ENCODE measurements around the gene POLK. TPM values are rescaled to one million over a fixed set of nuclear protein-coding genes. Genes with fewer than 3 reads are reported as not detected.

Gene POLK
- total and polyA plus RNA-seq, 2 donors (not counting 3 experiments of a cell fraction or from before 2014, with no cell fraction given): 5.1 to 27.3 TPM

DNA sequence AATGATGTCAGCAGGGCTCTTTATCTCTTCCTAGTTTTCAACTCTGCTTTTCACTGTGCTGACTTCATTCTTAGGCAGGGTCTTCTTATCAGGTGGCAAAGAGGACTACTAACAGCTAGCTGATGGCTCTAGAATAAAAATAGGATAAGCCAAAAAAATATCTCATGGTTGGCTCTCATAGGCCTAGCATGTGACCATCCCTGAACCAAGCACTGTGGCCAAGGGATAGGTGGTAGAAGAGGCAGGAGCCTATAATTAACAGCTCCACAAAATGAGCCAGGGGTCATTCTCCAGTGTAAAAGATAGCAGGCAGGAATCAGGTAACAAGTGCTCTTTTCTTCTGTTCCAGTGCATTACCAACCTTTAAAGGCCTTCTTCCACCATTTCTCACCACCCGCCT, 120.6 kb downstream of the POLK start:
- no peak overlapping the region for H2AFZ ChIP-seq (ENCODE audit: low read depth, low read length)
- dilution Hi-C loops (cut with MboI; ENCODE audit: extremely low pct_ligation_motif_present, low sequenced_read_pairs) (no loop called here), intact Hi-C loops (cut with micrococcal nuclease) (no loop called here)
- POLR2A ChIA-PET: no interaction called here
- TF ChIP-seq FOS (IDR thresholded peaks at IDR 0.05; ENCODE audit: borderline replicate concordance, insufficient read depth, low read length) (no peak), GATA2 (IDR thresholded peaks at IDR 0.05; ENCODE audit: insufficient read depth, insufficient read length, low read depth, low read length) (no peak), POLR2A (IDR thresholded peaks at IDR 0.05; ENCODE audit: low read depth, low read length) (no peak), POLR2AphosphoS5 (IDR thresholded peaks at IDR 0.05; ENCODE audit: insufficient read depth, low read depth, low read length) (no peak), EZH2 (IDR thresholded peaks at IDR 0.05; ENCODE audit: borderline replicate concordance, low read depth, low read length, severe bottlenecking) (no peak), JUN (IDR thresholded peaks at IDR 0.05; ENCODE audit: borderline replicate concordance, insufficient read depth, insufficient read length, low read depth) (no peak), MYC (IDR thresholded peaks at IDR 0.05; ENCODE audit: low read depth, low read length) (no peak)
- TF ChIP-seq, protein P1, sequence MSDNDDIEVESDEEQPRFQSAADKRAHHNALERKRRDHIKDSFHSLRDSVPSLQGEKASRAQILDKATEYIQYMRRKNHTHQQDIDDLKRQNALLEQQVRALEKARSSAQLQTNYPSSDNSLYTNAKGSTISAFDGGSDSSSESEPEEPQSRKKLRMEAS (IDR thresholded peaks at IDR 0.05; ENCODE audit: insufficient read depth, insufficient read length): no peak
- TF ChIP-seq, protein P2, sequence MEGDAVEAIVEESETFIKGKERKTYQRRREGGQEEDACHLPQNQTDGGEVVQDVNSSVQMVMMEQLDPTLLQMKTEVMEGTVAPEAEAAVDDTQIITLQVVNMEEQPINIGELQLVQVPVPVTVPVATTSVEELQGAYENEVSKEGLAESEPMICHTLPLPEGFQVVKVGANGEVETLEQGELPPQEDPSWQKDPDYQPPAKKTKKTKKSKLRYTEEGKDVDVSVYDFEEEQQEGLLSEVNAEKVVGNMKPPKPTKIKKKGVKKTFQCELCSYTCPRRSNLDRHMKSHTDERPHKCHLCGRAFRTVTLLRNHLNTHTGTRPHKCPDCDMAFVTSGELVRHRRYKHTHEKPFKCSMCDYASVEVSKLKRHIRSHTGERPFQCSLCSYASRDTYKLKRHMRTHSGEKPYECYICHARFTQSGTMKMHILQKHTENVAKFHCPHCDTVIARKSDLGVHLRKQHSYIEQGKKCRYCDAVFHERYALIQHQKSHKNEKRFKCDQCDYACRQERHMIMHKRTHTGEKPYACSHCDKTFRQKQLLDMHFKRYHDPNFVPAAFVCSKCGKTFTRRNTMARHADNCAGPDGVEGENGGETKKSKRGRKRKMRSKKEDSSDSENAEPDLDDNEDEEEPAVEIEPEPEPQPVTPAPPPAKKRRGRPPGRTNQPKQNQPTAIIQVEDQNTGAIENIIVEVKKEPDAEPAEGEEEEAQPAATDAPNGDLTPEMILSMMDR (IDR thresholded peaks at IDR 0.05; ENCODE audit: extremely low read depth in 1 of 2, insufficient read depth in 1 of 2, low read depth in 1 of 2, low read length in 2 of 2): no peak
- CTCF ChIA-PET: interaction anchor here (1.1 kb wide), 1 partner anchor 9 kb away, joined by 4 read pairs; no protein-coding TSS in a partner anchor
- no peak overlapping the region for H3K4me2 ChIP-seq (ENCODE audit: insufficient read depth, low read length)
- no peaks in the 10 kb centered on the region for H3K27me3 ChIP-seq (ENCODE audit: control insufficient read depth in 2 of 2, insufficient read depth in 2 of 2, low read length in 2 of 2)
- BruUV-seq (replicated peaks): no TSS peak
- H3K9me1 ChIP-seq (replicated peaks; ENCODE audit: control insufficient read depth, extremely low read depth, insufficient read depth, low read length): no peaks in the 10 kb centered on the region
- H3K27ac ChIP-seq (ENCODE audit: insufficient read depth, low read depth, low read length): no peak overlapping the region
- H3K4me1 ChIP-seq (ENCODE audit: control insufficient read depth, extremely low read depth, insufficient read depth, low read length): no peaks in the 10 kb centered on the region
- H3K9me3 ChIP-seq (replicated peaks; ENCODE audit: control insufficient read depth, insufficient read depth, low read length): no peaks in the 10 kb centered on the region
- no peaks in the 10 kb centered on the region for H3K79me2 ChIP-seq (ENCODE audit: control insufficient read depth, insufficient read depth, low read length)
- FAIRE-seq: no peak
- H3K9ac ChIP-seq (replicated peaks; ENCODE audit: extremely low read depth, insufficient read depth, low read length): no peak overlapping the region
- no peak overlapping the region for H3K4me3 ChIP-seq (replicated peaks in 1 of 3; ENCODE audit: insufficient read depth in 1 of 3, low read depth in 1 of 3, low read length in 3 of 3)
- H3K36me3 ChIP-seq (ENCODE audit: control insufficient read depth in 2 of 2, extremely low read depth in 1 of 2, insufficient read depth in 2 of 2, low read length in 2 of 2): no peaks in the 10 kb centered on the region
- no peaks in the 10 kb centered on the region for H4K20me1 ChIP-seq (replicated peaks; ENCODE audit: control insufficient read depth, extremely low read depth, insufficient read depth, low read length)
- DNase-seq (ENCODE audit: low read depth, low spot score): no peak

Measured in endothelial cell of umbilical vein (primary cell).